ENCODE results near the gene ZNF439. TPM values are rescaled to one million over a fixed set of nuclear protein-coding genes. Genes with fewer than 3 reads are reported as not detected.
A peak's percentile ranks its signal among the peaks of the same experiment; 100 is the strongest.

Gene ZNF439
- total and polyA plus RNA-seq, 2 of the 13 experiments (the other 11 are each of a cell fraction or from before 2014, with no cell fraction given) = 2.9 to 4.9 TPM

GRCh38 chr19:11848594-11849469 lies at the start of gene ZNF439 (continued):
- TF ChIP-seq ZHX2 (IDR thresholded peaks at IDR 0.05; ENCODE audit: low read depth) = no peak
- no peak for TF ChIP-seq ZHX2 (CRISPR knock-in tag; IDR thresholded peaks at IDR 0.05; ENCODE audit: borderline replicate concordance)
- TF ChIP-seq MYNN (CRISPR knock-in tag; IDR thresholded peaks at IDR 0.05; ENCODE audit: low read depth) = no peak
- TF ChIP-seq ZNF775 (CRISPR knock-in tag; IDR thresholded peaks at IDR 0.05; ENCODE audit: borderline replicate concordance) = no peak
- TF ChIP-seq MED8 (CRISPR knock-in tag; IDR thresholded peaks at IDR 0.05; ENCODE audit: insufficient replicate concordance) = no peak
- TF ChIP-seq ZNF121 (CRISPR knock-in tag; IDR thresholded peaks at IDR 0.05) = no peak
- TF ChIP-seq FLYWCH1 (CRISPR knock-in tag; IDR thresholded peaks at IDR 0.05) = no peak
- TF ChIP-seq TOPORS (CRISPR knock-in tag; IDR thresholded peaks at IDR 0.05) = no peak
- 0 out of 2 replicates have a peak, but pooled peaks have one; percentile 75 for TF ChIP-seq CREBL2 (CRISPR knock-in tag; IDR thresholded peaks at IDR 0.05; ENCODE audit: borderline replicate concordance)
- TF ChIP-seq MIER2 (CRISPR knock-in tag; IDR thresholded peaks at IDR 0.05) = no peak
- no peak for TF ChIP-seq ZNF496 (CRISPR knock-in tag; IDR thresholded peaks at IDR 0.05; ENCODE audit: insufficient replicate concordance)
- TF ChIP-seq ZNF513 (CRISPR knock-in tag; conservative IDR thresholded peaks at IDR 0.05) = no peak
- no peak for TF ChIP-seq ZNF124 (CRISPR knock-in tag; IDR thresholded peaks at IDR 0.05)
- no peak for TF ChIP-seq XBP1 (CRISPR knock-in tag; IDR thresholded peaks at IDR 0.05)
- TF ChIP-seq ZNF784 (CRISPR knock-in tag; IDR thresholded peaks at IDR 0.05; ENCODE audit: borderline replicate concordance) = peak; percentile 83; the same call in 1 of the 2 replicates
- TF ChIP-seq CREB1 (IDR thresholded peaks at IDR 0.05) = no peak
- TF ChIP-seq CREB1 (CRISPR knock-in tag; IDR thresholded peaks at IDR 0.05) = peak; percentile 53; the same call in 1 of the 2 replicates
- no peak for TF ChIP-seq ZNF660 (CRISPR knock-in tag; IDR thresholded peaks at IDR 0.05; ENCODE audit: borderline replicate concordance, low read depth)
- no peak for TF ChIP-seq RCOR2 (CRISPR knock-in tag; IDR thresholded peaks at IDR 0.05)
- no peak for TF ChIP-seq KLF11 (CRISPR knock-in tag; IDR thresholded peaks at IDR 0.05)
- TF ChIP-seq JUND (CRISPR knock-in tag; IDR thresholded peaks at IDR 0.05) = no peak
- no peak for TF ChIP-seq ZNF468 (CRISPR knock-in tag; IDR thresholded peaks at IDR 0.05)
